Brain microvascular endothelial cell (primary cell): ENCODE results near the gene SART3.

Experiments
- DNase-seq: peaks from one replicate; pipeline ENCODE4 v3.0.0-alpha.2; 2020
- H3K27ac ChIP-seq: fragments of 250-450 bp; sonication (Bioruptor Pico); 2 replicates; pipeline ENCODE4 v1.5.1; 2020; ENCODE audit warnings: mild to moderate bottlenecking, moderate library complexity
- H3K27me3 ChIP-seq: fragments of 250-450 bp; sonication (Bioruptor Pico); replicated peaks from 2 replicates; pipeline ENCODE4 v1.5.1; 2020; ENCODE audit warnings: mild to moderate bottlenecking
- H3K36me3 ChIP-seq: fragments of 250-450 bp; sonication (Bioruptor Pico); replicated peaks from 2 replicates; pipeline ENCODE4 v1.5.1; 2020; ENCODE audit warnings: mild to moderate bottlenecking
- H3K4me3 ChIP-seq: 2 replicates; pipeline ENCODE4 v1.5.1; 2011; ENCODE audit warnings: low read depth, mild to moderate bottlenecking, control low read depth, low read length, moderate library complexity
- CTCF ChIP-seq: IDR thresholded peaks from 2 replicates; pipeline ENCODE4 v1.5.1; 2011; ENCODE audit warnings: low read depth, mild to moderate bottlenecking, moderate library complexity, low read length, control low read depth, inconsistent platforms; ENCODE audit errors: missing control alignments
- in situ Hi-C: cut with HindIII; loops from 2 replicates; pipeline ENCODE4 v1.10.0; 2017; ENCODE audit warnings: low sequenced_read_pairs, low pct_ligation_motif_present

The SART3 gene

GRCh38 chr12:108519558-108519957 is 41.4 kb downstream of the SART3 start:
- no peak overlapping the region for H3K4me3 ChIP-seq
- peaks cover 60% of the 10 kb centered on the region for H3K36me3 ChIP-seq

DNA sequence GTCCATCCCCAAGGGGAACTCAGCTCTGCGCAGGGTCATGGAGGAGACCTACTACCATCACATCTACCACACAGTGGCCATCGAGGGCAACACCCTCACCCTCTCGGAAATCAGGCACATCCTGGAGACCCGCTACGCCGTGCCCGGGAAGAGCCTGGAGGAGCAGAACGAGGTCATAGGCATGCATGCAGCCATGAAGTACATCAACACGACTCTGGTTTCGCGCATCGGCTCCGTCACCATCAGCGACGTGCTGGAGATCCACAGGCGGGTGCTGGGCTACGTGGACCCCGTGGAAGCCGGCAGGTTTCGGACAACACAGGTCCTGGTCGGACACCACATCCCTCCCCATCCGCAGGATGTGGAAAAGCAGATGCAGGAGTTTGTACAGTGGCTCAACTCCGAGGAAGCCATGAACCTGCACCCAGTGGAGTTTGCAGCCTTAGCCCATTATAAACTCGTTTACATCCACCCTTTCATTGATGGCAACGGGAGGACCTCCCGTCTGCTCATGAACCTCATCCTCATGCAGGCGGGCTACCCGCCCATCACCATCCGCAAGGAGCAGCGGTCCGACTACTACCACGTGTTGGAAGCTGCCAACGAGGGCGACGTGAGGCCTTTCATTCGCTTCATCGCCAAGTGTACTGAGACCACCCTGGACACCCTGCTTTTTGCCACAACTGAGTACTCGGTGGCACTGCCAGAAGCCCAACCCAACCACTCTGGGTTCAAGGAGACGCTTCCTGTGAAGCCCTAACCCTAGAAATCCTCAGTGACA is 42.1 kb downstream of the SART3 start:
- H3K27ac ChIP-seq = no peak overlapping the region
- H3K36me3 ChIP-seq = peaks cover 53% of the 10 kb centered on the region
- TF ChIP-seq CTCF = no peak
- no peak for DNase-seq
- H3K4me3 ChIP-seq = no peak overlapping the region
- in situ Hi-C loops = no loop called here
- H3K27me3 ChIP-seq = no peaks in the 10 kb centered on the region

More at GRCh38 chr12:108519558-108519957, 41.4 kb downstream of the SART3 start:
- no peak for DNase-seq
- Histone ChIP-seq H3K27ac (no peak overlapping the region), H3K27me3 (no peaks in the 10 kb centered on the region)
- in situ Hi-C loops = no loop called here
- peak; percentile 22 for TF ChIP-seq CTCF

GRCh38 chr12:108518101-108518715 is 42.8 kb downstream of the SART3 start:
- H3K4me3 ChIP-seq = no peak overlapping the region
- no peak overlapping the region for H3K27ac ChIP-seq
- H3K36me3 ChIP-seq = peaks cover 46% of the 10 kb centered on the region
- no peak for DNase-seq
- in situ Hi-C loops = no loop called here
- TF ChIP-seq CTCF = no peak
- H3K27me3 ChIP-seq = no peaks in the 10 kb centered on the region

GRCh38 chr12:108517288-108518100 is 43.5 kb downstream of the SART3 start:
- TF ChIP-seq CTCF = no peak
- peaks cover 39% of the 10 kb centered on the region for H3K36me3 ChIP-seq
- in situ Hi-C loops = no loop called here
- no peak for DNase-seq
- H3K27ac ChIP-seq = no peak overlapping the region
- no peaks in the 10 kb centered on the region for H3K27me3 ChIP-seq
- H3K4me3 ChIP-seq = no peak overlapping the region

DNA sequence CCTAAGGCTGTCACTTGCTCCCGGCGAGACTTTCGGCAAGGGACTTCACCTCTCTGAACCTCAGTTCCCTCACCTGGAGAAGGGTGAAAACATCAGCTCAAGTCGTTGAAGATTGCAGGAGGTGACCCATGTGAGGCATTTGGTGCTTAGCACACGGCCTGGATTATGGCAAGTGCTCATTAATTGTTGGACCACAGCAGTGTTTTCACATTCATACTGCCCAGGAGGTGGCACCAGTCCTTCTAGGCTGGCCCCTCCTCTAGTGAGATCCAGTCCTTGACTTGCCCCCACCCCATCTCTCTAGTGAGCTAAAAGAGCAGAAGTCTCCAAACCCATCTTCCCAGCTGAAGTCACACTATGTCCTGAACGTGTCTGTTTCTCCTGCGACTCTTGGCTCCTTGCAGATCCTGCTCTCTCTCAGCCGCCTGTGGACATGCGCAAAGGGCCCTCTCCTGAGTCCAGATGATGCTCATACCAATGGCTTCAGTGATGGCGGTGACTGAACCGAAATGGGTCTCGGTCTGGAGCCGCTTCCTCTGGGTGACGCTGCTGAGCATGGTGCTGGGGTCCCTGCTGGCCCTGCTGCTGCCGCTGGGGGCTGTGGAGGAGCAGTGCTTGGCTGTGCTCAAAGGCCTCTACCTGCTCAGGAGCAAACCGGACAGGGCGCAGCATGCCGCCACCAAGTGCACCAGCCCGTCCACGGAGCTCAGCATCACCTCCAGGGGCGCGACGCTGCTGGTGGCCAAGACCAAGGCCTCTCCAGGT is 44.3 kb downstream of the SART3 start:
- in situ Hi-C loops = no loop called here
- Histone ChIP-seq H3K4me3 (no peak overlapping the region), H3K27me3 (no peaks in the 10 kb centered on the region), H3K36me3 (peaks cover 31% of the 10 kb centered on the region), H3K27ac (no peak overlapping the region)
- no peak for DNase-seq
- peak; percentile 27 for TF ChIP-seq CTCF
